ENCODE measurements around the gene KRTAP5-3. TPM values are rescaled to one million over a fixed set of nuclear protein-coding genes. Genes with fewer than 3 reads are reported as not detected.

The KRTAP5-3 gene
- total RNA-seq, 1 experiment from 2014 or later, result not detected

- Histone ChIP-seq H4K20me1 (ENCODE audit: insufficient read depth) (no peaks in the 10 kb centered on the region), H3K9me3 (ENCODE audit: insufficient read depth, low read depth) (no peaks in the 10 kb centered on the region), H3K27ac (no peak overlapping the region), H3F3A (ENCODE audit: insufficient read depth, low read depth) (no peaks in the 10 kb centered on the region), H3K27me3 (ENCODE audit: insufficient read depth, low read depth) (peaks cover 46% of the 10 kb centered on the region; the same call in 1 of the 2 replicates), H3K4me3 (no peak overlapping the region), H3K4me2 (no peak overlapping the region), H2AFZ (no peak overlapping the region), H3K9me2 (ENCODE audit: insufficient read depth) (no peaks in the 10 kb centered on the region), H3K4me1 (replicated peaks; ENCODE audit: insufficient read depth) (no peaks in the 10 kb centered on the region), H3K79me2 (ENCODE audit: low read depth) (no peaks in the 10 kb centered on the region), H3K36me3 (ENCODE audit: low read depth) (no peaks in the 10 kb centered on the region)
- intact Hi-C loops (cut with micrococcal nuclease; ENCODE audit: unreplicated experiment), result no loop called here
- ChIA-PET CTCF (interaction anchor here (0.6 kb wide), 1 partner anchor 469 kb away, joined by 10 read pairs; no protein-coding TSS in a partner anchor), POLR2A (ENCODE audit: unreplicated experiment) (no interaction called here)
- TF ChIP-seq CTCF (conservative IDR thresholded peaks at IDR 0.05) (no peak), EZH2 (IDR thresholded peaks at IDR 0.05; ENCODE audit: low read depth) (no peak)
- no peak for DNase-seq
- BruUV-seq (replicated peaks), result no TSS peak
Observed at GRCh38 chr11:1639666-1640065, 31.4 kb upstream of the KRTAP5-3 start.

- H3K9me2 ChIP-seq (ENCODE audit: insufficient read depth), result no peaks in the 10 kb centered on the region
- no TSS peak for BruUV-seq (replicated peaks)
- H3K4me2 ChIP-seq, result no peak overlapping the region
- DNase-seq, result no peak
- no peaks in the 10 kb centered on the region for H3K9me3 ChIP-seq (ENCODE audit: insufficient read depth, low read depth)
- no peaks in the 10 kb centered on the region for H3K4me1 ChIP-seq (replicated peaks; ENCODE audit: insufficient read depth)
- ChIA-PET POLR2A (ENCODE audit: unreplicated experiment) (no interaction called here), CTCF (no interaction called here)
- no peak overlapping the region for H3K4me3 ChIP-seq
- peaks cover 52% of the 10 kb centered on the region for H3K27me3 ChIP-seq (ENCODE audit: insufficient read depth, low read depth)
- H3F3A ChIP-seq (ENCODE audit: insufficient read depth, low read depth), result no peaks in the 10 kb centered on the region
- TF ChIP-seq CTCF (conservative IDR thresholded peaks at IDR 0.05) (no peak), EZH2 (IDR thresholded peaks at IDR 0.05; ENCODE audit: low read depth) (no peak)
- no peak overlapping the region for H2AFZ ChIP-seq
- no peak overlapping the region for H3K27ac ChIP-seq
- H3K36me3 ChIP-seq (ENCODE audit: low read depth), result no peaks in the 10 kb centered on the region
- no peaks in the 10 kb centered on the region for H4K20me1 ChIP-seq (ENCODE audit: insufficient read depth)
- intact Hi-C loops (cut with micrococcal nuclease; ENCODE audit: unreplicated experiment), result no loop called here
- no peaks in the 10 kb centered on the region for H3K79me2 ChIP-seq (ENCODE audit: low read depth)
Observed at GRCh38 chr11:1639102-1639620, 30.9 kb upstream of the KRTAP5-3 start.

GRCh38 chr11:1638344-1638743 is 30.1 kb upstream of the KRTAP5-3 start:
- Histone ChIP-seq H3K4me1 (replicated peaks; ENCODE audit: insufficient read depth) (no peaks in the 10 kb centered on the region), H3K4me2 (no peak overlapping the region), H2AFZ (no peak overlapping the region), H3K9me3 (ENCODE audit: insufficient read depth, low read depth) (no peaks in the 10 kb centered on the region), H3K27ac (no peak overlapping the region), H3K4me3 (no peak overlapping the region), H3K27me3 (ENCODE audit: insufficient read depth, low read depth) (peaks cover 59% of the 10 kb centered on the region), H3K9me2 (ENCODE audit: insufficient read depth) (no peaks in the 10 kb centered on the region), H3K79me2 (ENCODE audit: low read depth) (no peaks in the 10 kb centered on the region), H4K20me1 (ENCODE audit: insufficient read depth) (no peaks in the 10 kb centered on the region), H3F3A (ENCODE audit: insufficient read depth, low read depth) (no peaks in the 10 kb centered on the region), H3K36me3 (ENCODE audit: low read depth) (no peaks in the 10 kb centered on the region)
- no peak for DNase-seq
- ChIA-PET POLR2A (ENCODE audit: unreplicated experiment) (no interaction called here), CTCF (no interaction called here)
- intact Hi-C loops (cut with micrococcal nuclease; ENCODE audit: unreplicated experiment), result no loop called here
- BruUV-seq (replicated peaks), result no TSS peak
- TF ChIP-seq EZH2 (IDR thresholded peaks at IDR 0.05; ENCODE audit: low read depth) (no peak), CTCF (conservative IDR thresholded peaks at IDR 0.05) (no peak)

Data from PC-9 (cell line).